Stimulated activated naive CD8-positive, alpha-beta T cell treated with anti-CD3 and anti-CD28 coated beads, Interleukin-15, Interleukin-2, amounts not matched to agents 100 ng/mL and 50 ng/mL, for 24 hours (primary cell): ENCODE results near the gene EHBP1L1.

Experiments
- H3K27ac Mint-ChIP-seq: one replicate; pipeline ENCODE4 v1.8.0; 2021; ENCODE audit warnings: mild to moderate bottlenecking, mixed read lengths
- H3K27me3 Mint-ChIP-seq: one replicate; pipeline ENCODE4 v1.8.0; 2021; ENCODE audit warnings: mixed read lengths
- H3K36me3 Mint-ChIP-seq: one replicate; pipeline ENCODE4 v1.8.0; 2021; ENCODE audit warnings: low read depth, mixed read lengths
- H3K4me1 Mint-ChIP-seq: one replicate; pipeline ENCODE4 v1.8.0; 2021; ENCODE audit warnings: low read depth, mixed read lengths
- H3K4me3 Mint-ChIP-seq: one replicate; pipeline ENCODE4 v1.8.0; 2021; ENCODE audit warnings: mild to moderate bottlenecking, mixed read lengths
- H3K9me3 Mint-ChIP-seq: one replicate; pipeline ENCODE4 v1.8.0; 2021; ENCODE audit warnings: mixed read lengths

Gene EHBP1L1

GRCh38 chr11:65554842-65555430, 20.9 kb upstream of the EHBP1L1 start:
- Mint-ChIP-seq H3K27ac (peak overlapping the region; percentile 85), H3K4me1 (peaks cover 73% of the 10 kb centered on the region), H3K9me3 (no peaks in the 10 kb centered on the region), H3K4me3 (no peak overlapping the region), H3K27me3 (no peaks in the 10 kb centered on the region), H3K36me3 (peaks cover under 1% of the 10 kb centered on the region)

GRCh38 chr11:65555693-65556231, 20.1 kb upstream of the EHBP1L1 start:
- H3K36me3 Mint-ChIP-seq, result no peaks in the 10 kb centered on the region
- peaks cover 79% of the 10 kb centered on the region for H3K4me1 Mint-ChIP-seq

GRCh38 chr11:65556470-65557279, 19.2 kb upstream of the EHBP1L1 start:
- no peaks in the 10 kb centered on the region for H3K27me3 Mint-ChIP-seq
- H3K4me3 Mint-ChIP-seq, result peak overlapping the region; percentile 83
- peaks cover 76% of the 10 kb centered on the region for H3K4me1 Mint-ChIP-seq
- no peaks in the 10 kb centered on the region for H3K9me3 Mint-ChIP-seq
- peak overlapping the region; percentile 89 for H3K27ac Mint-ChIP-seq
- no peaks in the 10 kb centered on the region for H3K36me3 Mint-ChIP-seq

More at GRCh38 chr11:65555693-65556231, 20.1 kb upstream of the EHBP1L1 start:
- no peaks in the 10 kb centered on the region for H3K27me3 Mint-ChIP-seq
- peak overlapping the region; percentile 78 for H3K27ac Mint-ChIP-seq
- H3K4me3 Mint-ChIP-seq, result peak overlapping the region; percentile 56
- no peaks in the 10 kb centered on the region for H3K9me3 Mint-ChIP-seq

- H3K27me3 Mint-ChIP-seq, result no peaks in the 10 kb centered on the region
Measured at GRCh38 chr11:65557280-65558001, 18.4 kb upstream of the EHBP1L1 start.

GRCh38 chr11:65558002-65558929, 17.6 kb upstream of the EHBP1L1 start, which contains the start of gene LTBP3:
TSS of gene LTBP3 (minus strand) at chr11:65558359. CDS start at chr11:65557959, 400 bp downstream.
- peaks cover 66% of the 10 kb centered on the region for H3K4me1 Mint-ChIP-seq
- no peaks in the 10 kb centered on the region for H3K36me3 Mint-ChIP-seq
- no peaks in the 10 kb centered on the region for H3K27me3 Mint-ChIP-seq
- H3K4me3 Mint-ChIP-seq, result peak within 1 kb of the TSS; percentile 83
- peak within 1 kb of the TSS; percentile 89 for H3K27ac Mint-ChIP-seq
- H3K9me3 Mint-ChIP-seq, result no peaks in the 10 kb centered on the region

More at GRCh38 chr11:65557280-65558001, 18.4 kb upstream of the EHBP1L1 start:
- peak overlapping the region; percentile 89 for H3K27ac Mint-ChIP-seq
- H3K4me1 Mint-ChIP-seq, result peaks cover 71% of the 10 kb centered on the region
- H3K4me3 Mint-ChIP-seq, result peak overlapping the region; percentile 83
- H3K36me3 Mint-ChIP-seq, result no peaks in the 10 kb centered on the region
- H3K9me3 Mint-ChIP-seq, result no peaks in the 10 kb centered on the region

- H3K27me3 Mint-ChIP-seq, result no peaks in the 10 kb centered on the region
- H3K4me3 Mint-ChIP-seq, result peak overlapping the region; percentile 62
- no peaks in the 10 kb centered on the region for H3K36me3 Mint-ChIP-seq
- no peaks in the 10 kb centered on the region for H3K9me3 Mint-ChIP-seq
- H3K27ac Mint-ChIP-seq, result peak overlapping the region; percentile 55
- peaks cover 69% of the 10 kb centered on the region for H3K4me1 Mint-ChIP-seq
Measured at GRCh38 chr11:65558930-65559509, 16.8 kb upstream of the EHBP1L1 start.

GRCh38 chr11:65559535-65559934, 16.3 kb upstream of the EHBP1L1 start:
- peaks cover 64% of the 10 kb centered on the region for H3K4me1 Mint-ChIP-seq

GRCh38 chr11:65559951-65560537, 15.8 kb upstream of the EHBP1L1 start:
- Mint-ChIP-seq H3K27me3 (no peaks in the 10 kb centered on the region), H3K4me1 (peaks cover 63% of the 10 kb centered on the region), H3K36me3 (no peaks in the 10 kb centered on the region), H3K4me3 (no peak overlapping the region), H3K27ac (peak overlapping the region; percentile 39), H3K9me3 (no peaks in the 10 kb centered on the region)

More at GRCh38 chr11:65559535-65559934, 16.3 kb upstream of the EHBP1L1 start:
- no peaks in the 10 kb centered on the region for H3K9me3 Mint-ChIP-seq
- H3K27ac Mint-ChIP-seq, result peak overlapping the region; percentile 47
- no peaks in the 10 kb centered on the region for H3K27me3 Mint-ChIP-seq
- H3K36me3 Mint-ChIP-seq, result no peaks in the 10 kb centered on the region
- H3K4me3 Mint-ChIP-seq, result no peak overlapping the region

- no peaks in the 10 kb centered on the region for H3K36me3 Mint-ChIP-seq
- H3K4me1 Mint-ChIP-seq, result peaks cover 63% of the 10 kb centered on the region
- no peak overlapping the region for H3K4me3 Mint-ChIP-seq
- no peaks in the 10 kb centered on the region for H3K9me3 Mint-ChIP-seq
- no peaks in the 10 kb centered on the region for H3K27me3 Mint-ChIP-seq
- H3K27ac Mint-ChIP-seq, result peak overlapping the region; percentile 39
Measured at GRCh38 chr11:65560555-65561418, 15.1 kb upstream of the EHBP1L1 start.

- H3K36me3 Mint-ChIP-seq, result no peaks in the 10 kb centered on the region
- no peaks in the 10 kb centered on the region for H3K9me3 Mint-ChIP-seq
- no peaks in the 10 kb centered on the region for H3K27me3 Mint-ChIP-seq
- peak overlapping the region; percentile 4 for H3K27ac Mint-ChIP-seq
- H3K4me1 Mint-ChIP-seq, result peaks cover 65% of the 10 kb centered on the region
- H3K4me3 Mint-ChIP-seq, result no peak overlapping the region
Measured at GRCh38 chr11:65562020-65562419, 13.8 kb upstream of the EHBP1L1 start.

GRCh38 chr11:65562788-65563187, 13.1 kb upstream of the EHBP1L1 start:
- peaks cover under 1% of the 10 kb centered on the region for H3K36me3 Mint-ChIP-seq
- H3K4me3 Mint-ChIP-seq, result no peak overlapping the region
- no peaks in the 10 kb centered on the region for H3K9me3 Mint-ChIP-seq
- H3K27ac Mint-ChIP-seq, result no peak overlapping the region
- H3K27me3 Mint-ChIP-seq, result no peaks in the 10 kb centered on the region
- H3K4me1 Mint-ChIP-seq, result peaks cover 62% of the 10 kb centered on the region

GRCh38 chr11:65563601-65564000, 12.3 kb upstream of the EHBP1L1 start:
- no peak overlapping the region for H3K27ac Mint-ChIP-seq
- H3K27me3 Mint-ChIP-seq, result no peaks in the 10 kb centered on the region
- no peaks in the 10 kb centered on the region for H3K9me3 Mint-ChIP-seq
- no peak overlapping the region for H3K4me3 Mint-ChIP-seq
- H3K36me3 Mint-ChIP-seq, result peaks cover 5% of the 10 kb centered on the region
- H3K4me1 Mint-ChIP-seq, result peaks cover 69% of the 10 kb centered on the region
